ENCODE measurements around the gene VPS18.

DNA sequence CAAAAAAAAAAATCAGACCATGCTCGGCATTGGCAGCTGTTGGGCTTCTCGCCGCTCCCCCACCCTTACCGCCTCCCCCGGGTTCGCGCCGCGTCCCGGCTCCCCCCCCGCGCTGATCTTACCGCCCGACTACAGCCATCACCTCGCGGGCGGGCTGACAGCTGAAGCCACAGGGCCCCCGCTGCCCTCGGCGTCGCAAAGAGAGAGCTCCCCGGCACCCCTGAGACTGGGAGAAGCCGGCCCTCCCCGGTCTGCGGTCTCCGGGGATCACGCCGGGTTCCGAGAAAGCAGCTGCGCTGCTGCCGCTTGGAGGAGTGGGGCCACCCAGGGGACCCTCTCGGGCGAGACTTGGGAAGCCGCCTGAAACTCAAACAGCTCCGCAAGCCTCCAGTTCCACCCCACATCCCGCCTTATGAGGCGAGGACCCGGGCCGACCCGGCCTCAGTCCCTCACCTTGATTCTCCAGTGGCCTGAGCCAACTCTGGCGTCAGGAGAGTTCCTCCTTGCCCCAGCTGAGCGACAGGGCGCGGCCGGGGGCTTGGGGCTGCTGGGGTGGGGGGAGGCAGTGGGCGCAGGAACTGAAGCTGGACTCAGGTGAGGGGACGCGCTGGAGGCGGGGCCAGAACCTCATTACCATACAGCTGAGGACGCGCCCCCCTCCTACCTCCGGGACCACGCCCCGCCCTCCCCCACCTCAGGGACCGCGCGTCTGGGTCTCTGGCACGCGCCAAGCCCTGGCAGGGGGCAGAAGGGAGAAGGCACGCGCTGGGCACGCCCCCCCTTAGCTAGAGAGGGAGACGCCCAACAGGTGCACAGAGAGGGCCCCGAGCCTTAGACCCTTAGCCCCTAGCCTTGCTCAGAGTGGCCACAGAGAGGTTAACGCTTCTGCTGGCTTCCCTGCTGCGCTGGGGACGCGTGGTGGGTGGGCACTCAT is 33.9 kb downstream of the VPS18 start:
- TF ChIP-seq, protein P1, sequence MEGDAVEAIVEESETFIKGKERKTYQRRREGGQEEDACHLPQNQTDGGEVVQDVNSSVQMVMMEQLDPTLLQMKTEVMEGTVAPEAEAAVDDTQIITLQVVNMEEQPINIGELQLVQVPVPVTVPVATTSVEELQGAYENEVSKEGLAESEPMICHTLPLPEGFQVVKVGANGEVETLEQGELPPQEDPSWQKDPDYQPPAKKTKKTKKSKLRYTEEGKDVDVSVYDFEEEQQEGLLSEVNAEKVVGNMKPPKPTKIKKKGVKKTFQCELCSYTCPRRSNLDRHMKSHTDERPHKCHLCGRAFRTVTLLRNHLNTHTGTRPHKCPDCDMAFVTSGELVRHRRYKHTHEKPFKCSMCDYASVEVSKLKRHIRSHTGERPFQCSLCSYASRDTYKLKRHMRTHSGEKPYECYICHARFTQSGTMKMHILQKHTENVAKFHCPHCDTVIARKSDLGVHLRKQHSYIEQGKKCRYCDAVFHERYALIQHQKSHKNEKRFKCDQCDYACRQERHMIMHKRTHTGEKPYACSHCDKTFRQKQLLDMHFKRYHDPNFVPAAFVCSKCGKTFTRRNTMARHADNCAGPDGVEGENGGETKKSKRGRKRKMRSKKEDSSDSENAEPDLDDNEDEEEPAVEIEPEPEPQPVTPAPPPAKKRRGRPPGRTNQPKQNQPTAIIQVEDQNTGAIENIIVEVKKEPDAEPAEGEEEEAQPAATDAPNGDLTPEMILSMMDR (conservative IDR thresholded peaks at IDR 0.05; ENCODE audit: low read depth, low read length) = no peak
- TF ChIP-seq EZH2 (IDR thresholded peaks at IDR 0.05; ENCODE audit: borderline replicate concordance, low read depth, low read length, poor library complexity, severe bottlenecking) = no peak

Data from A673 (cell line).